ENCODE results near the gene CITED2.

GRCh38 chr6:139355777-139356445, 18.5 kb downstream of the CITED2 start:
- TF ChIP-seq, protein P1, sequence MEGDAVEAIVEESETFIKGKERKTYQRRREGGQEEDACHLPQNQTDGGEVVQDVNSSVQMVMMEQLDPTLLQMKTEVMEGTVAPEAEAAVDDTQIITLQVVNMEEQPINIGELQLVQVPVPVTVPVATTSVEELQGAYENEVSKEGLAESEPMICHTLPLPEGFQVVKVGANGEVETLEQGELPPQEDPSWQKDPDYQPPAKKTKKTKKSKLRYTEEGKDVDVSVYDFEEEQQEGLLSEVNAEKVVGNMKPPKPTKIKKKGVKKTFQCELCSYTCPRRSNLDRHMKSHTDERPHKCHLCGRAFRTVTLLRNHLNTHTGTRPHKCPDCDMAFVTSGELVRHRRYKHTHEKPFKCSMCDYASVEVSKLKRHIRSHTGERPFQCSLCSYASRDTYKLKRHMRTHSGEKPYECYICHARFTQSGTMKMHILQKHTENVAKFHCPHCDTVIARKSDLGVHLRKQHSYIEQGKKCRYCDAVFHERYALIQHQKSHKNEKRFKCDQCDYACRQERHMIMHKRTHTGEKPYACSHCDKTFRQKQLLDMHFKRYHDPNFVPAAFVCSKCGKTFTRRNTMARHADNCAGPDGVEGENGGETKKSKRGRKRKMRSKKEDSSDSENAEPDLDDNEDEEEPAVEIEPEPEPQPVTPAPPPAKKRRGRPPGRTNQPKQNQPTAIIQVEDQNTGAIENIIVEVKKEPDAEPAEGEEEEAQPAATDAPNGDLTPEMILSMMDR (IDR thresholded peaks at IDR 0.05): no peak
- TF ChIP-seq EZH2 (IDR thresholded peaks at IDR 0.05): no peak
- no peak for TF ChIP-seq EZH2phosphoT487 (IDR thresholded peaks at IDR 0.05)

All from neural progenitor cell (in vitro differentiated cells).